Prostate gland (tissue), 2 donors: ENCODE results near the gene CRYL1. TPM values are rescaled to one million over a fixed set of nuclear protein-coding genes. Genes with fewer than 3 reads are reported as not detected.

ENCODE experiments used
- DNase-seq: peaks from one replicate; pipeline ENCODE4 v3.0.0-alpha.2; 2019; ENCODE audit warnings: low spot score
- H3K27ac ChIP-seq, 2 donors: fragments of 200-600 bp; sonication (generic); 2 replicates each; pipeline ENCODE4 v1.5.1; 2017 to 2019
- H3K27me3 ChIP-seq: fragments of 200-600 bp; sonication (generic); replicated peaks from 2 replicates; pipeline ENCODE4 v1.5.1; 2019; ENCODE audit not compliant: insufficient read depth
- H3K36me3 ChIP-seq, 2 donors: fragments of 200-600 bp; sonication (generic); 1 replicate in 1 of 2; 2 replicates in 1 of 2; pipeline versions ENCODE4 v1.5.1 to v1.8.1; 2017 to 2019
- H3K4me1 ChIP-seq: fragments of 200-600 bp; sonication (generic); replicated peaks from 2 replicates; pipeline ENCODE4 v1.5.1; 2019
- H3K4me3 ChIP-seq, 2 donors: fragments of 200-600 bp; sonication (generic); 2 replicates each; pipeline ENCODE4 v1.5.1; 2017 to 2019
- H3K9me3 ChIP-seq: fragments of 200-600 bp; sonication (generic); 2 replicates; pipeline ENCODE4 v1.5.1; 2017
- CTCF ChIP-seq, 4 experiments: fragments of 200-600 bp in 2 of 4; fragments of 450-650 bp in 2 of 4; sonication (generic) in 2 of 4; IDR thresholded peaks; 1 replicate in 3 of 4; 2 replicates in 1 of 4; pipeline ENCODE4 v1.5.1; 2016 to 2019; ENCODE audit warnings: antibody characterized with exemption in 4 of 4, mild to moderate bottlenecking in 2 of 4, moderate library complexity in 2 of 4
- POLR2A ChIP-seq: fragments of 450-650 bp; IDR thresholded peaks from one replicate; pipeline ENCODE4 v1.6.1; 2016; ENCODE audit warnings: antibody characterized with exemption, mild to moderate bottlenecking
- POLR2AphosphoS5 ChIP-seq: sonication (generic); formaldehyde crosslinking; IDR thresholded peaks from one replicate; pipeline ENCODE4 v1.6.1; 2017; ENCODE audit warnings: antibody characterized with exemption
- WGBS: methylation state at CpG from one replicate; pipeline ENCODE4 v1.1.5; 2018; 5-methylcytosine and 5-hydroxymethylcytosine counted together
- intact Hi-C: fragments of 100-400 bp; cut with DNase I; formaldehyde crosslinking; loops from one replicate; pipeline ENCODE4 v1.14.2; 2022
- total RNA-seq, 2 donors: library from RNA; depleted of rRNA; stranded (reverse); fragments of >200 nt; gene quantifications; one replicate each; pipeline ENCODE4 v1.1.0, GENCODE V29; 2016

Gene CRYL1
- total RNA-seq, 2 donors from 2014 or later: 35.3 to 75.5 TPM

GRCh38 chr13:20389696-20390525, 135.7 kb downstream of the CRYL1 start:
- DNase-seq: no peak
- 85% methylated on average over 13 of the region's 13 CpGs for WGBS
- H3K36me3 ChIP-seq: no peaks in the 10 kb centered on the region

GRCh38 chr13:20388184-20388583, 137.5 kb downstream of the CRYL1 start:
- intact Hi-C loops: no loop called here
- Histone ChIP-seq H3K36me3 (no peaks in the 10 kb centered on the region), H3K4me1 (no peaks in the 10 kb centered on the region), H3K4me3 (no peak overlapping the region), H3K9me3 (no peaks in the 10 kb centered on the region), H3K27ac (no peak overlapping the region), H3K27me3 (no peaks in the 10 kb centered on the region)
- WGBS: 98% methylated on average over 2 of the region's 2 CpGs
- TF ChIP-seq POLR2AphosphoS5: no peak
- no peak for TF ChIP-seq POLR2A
- no peak for TF ChIP-seq CTCF (IDR thresholded peaks at IDR 0.05)
- no peak for DNase-seq

More at GRCh38 chr13:20389696-20390525, 135.7 kb downstream of the CRYL1 start:
- Histone ChIP-seq H3K27ac (no peak overlapping the region), H3K4me3 (no peak overlapping the region), H3K9me3 (no peaks in the 10 kb centered on the region), H3K27me3 (no peaks in the 10 kb centered on the region), H3K4me1 (no peaks in the 10 kb centered on the region)
- TF ChIP-seq CTCF (IDR thresholded peaks at IDR 0.05) (no peak), POLR2A (no peak), POLR2AphosphoS5 (no peak)
- intact Hi-C loops: no loop called here

GRCh38 chr13:20387441-20387971, 138.2 kb downstream of the CRYL1 start:
- 44% methylated on average over 8 of the region's 8 CpGs for WGBS
- no peak for DNase-seq
- intact Hi-C loops: no loop called here
- Histone ChIP-seq H3K27ac (no peak overlapping the region), H3K27me3 (no peaks in the 10 kb centered on the region), H3K4me1 (no peaks in the 10 kb centered on the region), H3K4me3 (no peak overlapping the region), H3K36me3 (no peaks in the 10 kb centered on the region), H3K9me3 (no peaks in the 10 kb centered on the region)
- TF ChIP-seq POLR2AphosphoS5 (no peak), CTCF (IDR thresholded peaks at IDR 0.05) (no peak), POLR2A (no peak)

- H3K27ac ChIP-seq: no peak overlapping the region
- TF ChIP-seq CTCF (IDR thresholded peaks at IDR 0.05) (no peak), POLR2A (no peak), POLR2AphosphoS5 (no peak)
- no peak overlapping the region for H3K4me3 ChIP-seq
- intact Hi-C loops: no loop called here
- no peaks in the 10 kb centered on the region for H3K36me3 ChIP-seq
- no peaks in the 10 kb centered on the region for H3K27me3 ChIP-seq
- no peaks in the 10 kb centered on the region for H3K9me3 ChIP-seq
- H3K4me1 ChIP-seq: no peaks in the 10 kb centered on the region
- 81% methylated on average over 5 of the region's 5 CpGs for WGBS
- no peak for DNase-seq
Measured at GRCh38 chr13:20387006-20387405, 138.7 kb downstream of the CRYL1 start.

- H3K27ac ChIP-seq: no peak overlapping the region
- no peaks in the 10 kb centered on the region for H3K27me3 ChIP-seq
- DNase-seq: no peak
- intact Hi-C loops: no loop called here
- H3K9me3 ChIP-seq: no peaks in the 10 kb centered on the region
- no peak overlapping the region for H3K4me3 ChIP-seq
- 46% methylated on average over 2 of the region's 2 CpGs for WGBS
- no peaks in the 10 kb centered on the region for H3K36me3 ChIP-seq
- H3K4me1 ChIP-seq: no peaks in the 10 kb centered on the region
- TF ChIP-seq POLR2A (no peak), POLR2AphosphoS5 (no peak), CTCF (IDR thresholded peaks at IDR 0.05) (no peak)
Measured at GRCh38 chr13:20383058-20383457, 142.6 kb downstream of the CRYL1 start.
